Nephron (organoid): ENCODE measurements around the gene CDC42EP3.

Source experiments
- H3K27ac Mint-ChIP-seq, 3 experiments: 2 replicates each; pipeline ENCODE4 v1.8.0; 2020; ENCODE audit warnings: mixed read lengths in 3 of 3, mild to moderate bottlenecking in 2 of 3, moderate library complexity in 1 of 3
- H3K27me3 Mint-ChIP-seq: 2 replicates; pipeline ENCODE4 v1.8.0; 2021; ENCODE audit warnings: low read depth, mild to moderate bottlenecking, moderate library complexity, mixed read lengths
- H3K36me3 Mint-ChIP-seq: 2 replicates; pipeline ENCODE4 v1.8.0; 2020; ENCODE audit warnings: low read depth, mixed read lengths
- H3K4me1 Mint-ChIP-seq: 2 replicates; pipeline ENCODE4 v1.8.0; 2020; ENCODE audit warnings: mixed read lengths
- H3K4me3 Mint-ChIP-seq, 3 experiments: 2 replicates each; pipeline ENCODE4 v1.8.0; 2020; ENCODE audit warnings: mild to moderate bottlenecking in 3 of 3, mixed read lengths in 3 of 3, moderate library complexity in 2 of 3
- H3K9me3 Mint-ChIP-seq: 2 replicates; pipeline ENCODE4 v1.8.0; 2020; ENCODE audit warnings: mixed read lengths
- TF ChIP-seq, protein P1 (sequence below), 3 experiments: fragments of 200-600 bp; sonication (generic); IDR thresholded peaks; one replicate each; pipeline ENCODE4 v1.5.0; 2021; ENCODE audit warnings: antibody characterized with exemption in 3 of 3; ENCODE audit not compliant: unreplicated experiment in 3 of 3

CDC42EP3 gene

DNA sequence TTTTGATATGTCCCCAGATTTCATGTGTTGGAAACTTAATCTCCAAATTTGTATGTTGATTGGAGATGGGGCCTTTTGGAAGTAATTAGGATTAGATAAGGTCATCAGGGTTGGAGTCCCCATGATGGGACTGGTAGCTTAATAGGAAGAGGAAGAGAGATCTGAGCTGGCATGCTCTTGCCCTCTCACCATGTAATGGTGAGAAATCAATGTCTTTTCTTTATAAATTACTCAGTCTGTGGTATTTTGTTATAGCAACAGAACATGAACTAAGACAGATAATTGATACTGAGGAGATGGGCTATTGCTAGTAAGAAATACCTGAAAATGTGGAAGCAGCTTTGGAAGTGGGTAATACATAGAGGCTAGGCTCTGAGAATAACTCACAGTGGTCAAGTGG is 48.0 kb downstream of the CDC42EP3 start:
- Mint-ChIP-seq H3K4me1 (peaks cover 36% of the 10 kb centered on the region), H3K36me3 (no peaks in the 10 kb centered on the region), H3K4me3 (no peak overlapping the region), H3K27me3 (no peaks in the 10 kb centered on the region), H3K9me3 (peaks cover 2% of the 10 kb centered on the region), H3K27ac (no peak overlapping the region)
- TF ChIP-seq, protein P1, sequence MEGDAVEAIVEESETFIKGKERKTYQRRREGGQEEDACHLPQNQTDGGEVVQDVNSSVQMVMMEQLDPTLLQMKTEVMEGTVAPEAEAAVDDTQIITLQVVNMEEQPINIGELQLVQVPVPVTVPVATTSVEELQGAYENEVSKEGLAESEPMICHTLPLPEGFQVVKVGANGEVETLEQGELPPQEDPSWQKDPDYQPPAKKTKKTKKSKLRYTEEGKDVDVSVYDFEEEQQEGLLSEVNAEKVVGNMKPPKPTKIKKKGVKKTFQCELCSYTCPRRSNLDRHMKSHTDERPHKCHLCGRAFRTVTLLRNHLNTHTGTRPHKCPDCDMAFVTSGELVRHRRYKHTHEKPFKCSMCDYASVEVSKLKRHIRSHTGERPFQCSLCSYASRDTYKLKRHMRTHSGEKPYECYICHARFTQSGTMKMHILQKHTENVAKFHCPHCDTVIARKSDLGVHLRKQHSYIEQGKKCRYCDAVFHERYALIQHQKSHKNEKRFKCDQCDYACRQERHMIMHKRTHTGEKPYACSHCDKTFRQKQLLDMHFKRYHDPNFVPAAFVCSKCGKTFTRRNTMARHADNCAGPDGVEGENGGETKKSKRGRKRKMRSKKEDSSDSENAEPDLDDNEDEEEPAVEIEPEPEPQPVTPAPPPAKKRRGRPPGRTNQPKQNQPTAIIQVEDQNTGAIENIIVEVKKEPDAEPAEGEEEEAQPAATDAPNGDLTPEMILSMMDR (IDR thresholded peaks at IDR 0.05; ENCODE audit: unreplicated experiment in 3 of 3): no peak

DNA sequence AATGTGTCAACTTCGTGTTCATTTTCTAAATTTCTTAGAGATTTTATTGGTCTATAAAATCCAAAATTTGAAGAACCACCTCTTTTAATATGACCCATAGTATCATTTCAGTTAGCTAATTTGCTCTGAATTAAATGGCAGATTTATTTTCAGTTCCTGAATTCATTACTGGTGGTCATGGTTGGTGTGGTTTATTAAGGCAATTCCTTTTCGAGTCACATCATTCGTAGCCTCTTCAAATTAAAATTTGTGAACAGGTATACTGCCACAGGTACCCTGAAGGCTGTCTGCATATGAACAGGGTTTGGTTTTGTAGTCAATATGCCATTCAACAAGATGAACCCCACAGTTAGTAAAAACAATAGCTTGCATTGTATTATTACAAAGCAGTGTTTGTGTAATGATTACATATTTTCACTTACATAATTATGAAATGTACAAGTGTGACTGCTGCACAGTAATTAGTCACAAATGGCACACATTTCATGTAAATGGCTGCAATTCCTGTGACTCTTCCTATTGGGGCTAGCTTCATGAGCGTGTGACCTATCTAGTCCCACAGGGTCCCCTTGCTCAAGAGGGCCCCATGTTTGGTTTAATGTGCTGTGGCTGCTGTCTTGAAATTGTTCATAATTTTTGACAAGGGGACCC is 48.9 kb downstream of the CDC42EP3 start:
- H3K27ac Mint-ChIP-seq: no peak overlapping the region
- no peaks in the 10 kb centered on the region for H3K36me3 Mint-ChIP-seq
- peaks cover 2% of the 10 kb centered on the region for H3K9me3 Mint-ChIP-seq
- no peaks in the 10 kb centered on the region for H3K27me3 Mint-ChIP-seq
- H3K4me1 Mint-ChIP-seq: peaks cover 36% of the 10 kb centered on the region
- TF ChIP-seq, protein P1 (IDR thresholded peaks at IDR 0.05; ENCODE audit: unreplicated experiment in 3 of 3): no peak
- no peak overlapping the region for H3K4me3 Mint-ChIP-seq

DNA sequence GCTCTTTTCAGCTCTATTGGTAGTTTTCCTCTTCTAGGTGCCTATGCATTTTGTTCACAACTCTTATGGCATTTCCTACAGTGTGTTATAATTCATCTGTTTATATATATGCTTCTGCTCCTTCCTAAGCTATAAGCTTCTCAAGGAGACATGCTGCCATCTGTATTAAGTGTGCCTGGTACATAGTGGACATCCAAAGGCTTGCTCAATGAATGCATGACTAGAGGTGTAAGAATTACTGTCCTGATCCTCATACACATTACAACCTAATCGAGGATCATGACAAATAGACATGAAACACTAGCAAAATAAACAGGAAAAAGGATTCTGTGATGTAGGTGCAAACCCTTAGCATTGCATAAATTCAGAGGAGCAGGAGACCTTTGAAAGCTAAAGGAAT is 50.2 kb downstream of the CDC42EP3 start:
- no peaks in the 10 kb centered on the region for H3K36me3 Mint-ChIP-seq
- H3K9me3 Mint-ChIP-seq: peaks cover 2% of the 10 kb centered on the region
- H3K27ac Mint-ChIP-seq: no peak overlapping the region
- TF ChIP-seq, protein P1 (IDR thresholded peaks at IDR 0.05; ENCODE audit: unreplicated experiment in 3 of 3): no peak
- H3K27me3 Mint-ChIP-seq: no peaks in the 10 kb centered on the region
- H3K4me1 Mint-ChIP-seq: peaks cover 28% of the 10 kb centered on the region
- H3K4me3 Mint-ChIP-seq: no peak overlapping the region

DNA sequence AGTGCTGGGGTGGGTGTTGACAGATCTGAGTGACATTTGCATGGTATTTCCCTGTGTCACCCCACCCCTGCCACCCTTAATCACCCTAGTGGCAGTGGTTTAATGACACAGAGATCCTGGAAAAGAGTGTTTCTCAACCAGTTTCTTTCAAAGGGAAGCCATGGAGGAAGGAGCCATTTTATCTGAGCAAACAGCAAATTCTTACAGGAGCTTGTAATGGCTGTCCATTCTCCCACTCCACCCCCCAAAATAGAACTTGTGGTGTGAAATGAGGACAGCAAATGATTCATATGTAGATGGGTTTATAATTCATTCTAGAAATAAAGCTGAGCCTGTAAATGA is 51.5 kb downstream of the CDC42EP3 start:
- peaks cover 2% of the 10 kb centered on the region for H3K9me3 Mint-ChIP-seq
- no peak overlapping the region for H3K27ac Mint-ChIP-seq
- H3K4me3 Mint-ChIP-seq: no peak overlapping the region
- H3K4me1 Mint-ChIP-seq: peaks cover 20% of the 10 kb centered on the region
- no peaks in the 10 kb centered on the region for H3K36me3 Mint-ChIP-seq
- H3K27me3 Mint-ChIP-seq: peaks cover 5% of the 10 kb centered on the region
- TF ChIP-seq, protein P1 (IDR thresholded peaks at IDR 0.05; ENCODE audit: unreplicated experiment in 3 of 3): no peak

DNA sequence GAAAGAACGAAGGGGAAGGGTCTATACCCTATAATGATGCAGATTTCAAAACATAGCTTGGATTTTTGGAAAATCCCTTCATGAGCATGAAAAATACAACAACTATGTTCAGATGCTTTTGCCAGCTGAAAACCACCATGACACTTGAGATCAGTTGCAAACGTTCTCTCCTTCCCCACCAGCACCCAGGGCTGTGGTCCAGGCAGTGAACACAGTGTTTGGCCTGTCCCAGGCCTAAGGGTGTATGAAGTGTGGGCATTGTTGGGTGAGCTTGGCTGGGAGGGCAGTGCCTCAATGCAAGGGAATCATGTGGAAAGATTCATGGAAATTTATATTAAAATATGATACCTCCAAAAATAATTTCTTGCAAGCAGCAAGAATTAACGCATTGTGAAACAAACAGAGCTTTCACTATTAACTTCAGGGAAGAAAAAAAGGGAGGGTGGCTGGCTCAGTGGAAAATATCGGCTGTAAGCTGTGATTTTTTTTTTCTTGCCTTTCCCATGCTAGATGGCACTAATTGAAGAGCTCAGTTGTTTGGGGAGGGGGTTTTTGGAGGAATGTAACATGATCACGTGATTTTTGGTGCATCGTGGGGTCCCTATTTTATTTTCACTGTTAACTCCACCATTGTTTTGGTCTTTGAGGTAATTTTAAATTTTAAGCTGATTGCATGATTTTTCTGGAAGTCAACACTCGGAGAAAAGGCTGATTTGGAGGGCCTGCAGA is 52.0 kb downstream of the CDC42EP3 start:
- peaks cover 22% of the 10 kb centered on the region for H3K4me1 Mint-ChIP-seq
- H3K27ac Mint-ChIP-seq: no peak overlapping the region
- TF ChIP-seq, protein P1 (IDR thresholded peaks at IDR 0.05; ENCODE audit: unreplicated experiment in 3 of 3): no peak
- peaks cover 2% of the 10 kb centered on the region for H3K9me3 Mint-ChIP-seq
- no peaks in the 10 kb centered on the region for H3K36me3 Mint-ChIP-seq
- H3K4me3 Mint-ChIP-seq: no peak overlapping the region
- H3K27me3 Mint-ChIP-seq: peaks cover 9% of the 10 kb centered on the region

DNA sequence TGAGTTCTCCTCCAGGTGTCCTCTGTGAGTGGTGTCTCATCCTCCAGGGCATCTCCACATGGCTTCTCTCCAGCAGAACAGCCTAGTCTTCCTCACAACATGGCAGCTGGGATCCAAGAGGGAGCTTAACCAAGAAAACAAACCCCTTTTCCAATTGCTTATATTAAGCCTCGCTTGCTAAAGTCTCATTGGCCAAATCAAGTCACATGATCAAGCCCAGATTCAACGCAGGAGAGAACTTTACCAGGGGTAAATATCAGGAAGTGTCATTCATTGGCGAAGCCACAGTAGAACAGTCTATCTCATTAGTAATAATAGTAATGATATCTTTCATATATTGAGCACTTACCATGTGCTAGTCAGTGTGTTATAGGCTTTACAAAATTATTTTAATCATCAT is 53.1 kb downstream of the CDC42EP3 start:
- no peak overlapping the region for H3K27ac Mint-ChIP-seq
- H3K4me3 Mint-ChIP-seq: no peak overlapping the region
- H3K36me3 Mint-ChIP-seq: no peaks in the 10 kb centered on the region
- peaks cover 23% of the 10 kb centered on the region for H3K4me1 Mint-ChIP-seq
- TF ChIP-seq, protein P1 (IDR thresholded peaks at IDR 0.05; ENCODE audit: unreplicated experiment in 3 of 3): no peak
- H3K9me3 Mint-ChIP-seq: peaks cover 2% of the 10 kb centered on the region
- peaks cover 9% of the 10 kb centered on the region for H3K27me3 Mint-ChIP-seq
